HEK293T (cell line): ENCODE data around the gene C1GALT1.

ENCODE experiments used
- BHLHE40 ChIP-seq: fragments of 450-650 bp; IDR thresholded peaks from 2 replicates; pipeline ENCODE4 v1.6.1; 2016; ENCODE audit warnings: mild to moderate bottlenecking, moderate library complexity, borderline replicate concordance
- FOXK2 ChIP-seq: fragments of 450-650 bp; IDR thresholded peaks from 2 replicates; pipeline ENCODE4 v1.6.1; 2016; ENCODE audit warnings: mild to moderate bottlenecking
- FOXM1 ChIP-seq: fragments of 450-650 bp; IDR thresholded peaks from 2 replicates; pipeline ENCODE4 v1.6.1; 2017; ENCODE audit warnings: mild to moderate bottlenecking, borderline replicate concordance
- HDGF ChIP-seq: fragments of 450-650 bp; IDR thresholded peaks from 2 replicates; pipeline ENCODE4 v1.6.1; 2017; ENCODE audit warnings: antibody characterized with exemption, borderline replicate concordance
- LEF1 ChIP-seq: fragments of 450-650 bp; IDR thresholded peaks from 2 replicates; pipeline ENCODE4 v1.6.1; 2017; ENCODE audit warnings: mild to moderate bottlenecking, borderline replicate concordance
- SP1 ChIP-seq: fragments of 450-650 bp; IDR thresholded peaks from 2 replicates; pipeline ENCODE4 v1.6.1; 2017
- SUZ12 ChIP-seq: fragments of 450-650 bp; IDR thresholded peaks from 2 replicates; pipeline ENCODE4 v1.6.1; 2016; ENCODE audit warnings: mild to moderate bottlenecking
- TARDBP ChIP-seq: fragments of 450-650 bp; IDR thresholded peaks from 2 replicates; pipeline ENCODE4 v1.6.1; 2016
- ZNF384 ChIP-seq: fragments of 450-650 bp; IDR thresholded peaks from 2 replicates; pipeline ENCODE4 v1.6.1; 2016
- TF ChIP-seq, protein P1 (sequence below): fragments of 450-650 bp; IDR thresholded peaks from 2 replicates; pipeline ENCODE4 v1.6.1; 2016

GRCh38 chr7:7237201-7237977, 55.0 kb downstream of the C1GALT1 start:
- TF ChIP-seq TARDBP (no peak), LEF1 (no peak), HDGF (no peak), SUZ12 (no peak), BHLHE40 (no peak), FOXK2 (no peak), FOXM1 (no peak), ZNF384 (no peak), SP1 (no peak)
- TF ChIP-seq, protein P1, sequence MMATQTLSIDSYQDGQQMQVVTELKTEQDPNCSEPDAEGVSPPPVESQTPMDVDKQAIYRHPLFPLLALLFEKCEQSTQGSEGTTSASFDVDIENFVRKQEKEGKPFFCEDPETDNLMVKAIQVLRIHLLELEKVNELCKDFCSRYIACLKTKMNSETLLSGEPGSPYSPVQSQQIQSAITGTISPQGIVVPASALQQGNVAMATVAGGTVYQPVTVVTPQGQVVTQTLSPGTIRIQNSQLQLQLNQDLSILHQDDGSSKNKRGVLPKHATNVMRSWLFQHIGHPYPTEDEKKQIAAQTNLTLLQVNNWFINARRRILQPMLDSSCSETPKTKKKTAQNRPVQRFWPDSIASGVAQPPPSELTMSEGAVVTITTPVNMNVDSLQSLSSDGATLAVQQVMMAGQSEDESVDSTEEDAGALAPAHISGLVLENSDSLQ = 0 out of 2 replicates have a peak, but pooled peaks have one; percentile 9
